OCI-LY7 (cell line): ENCODE measurements around the gene SEC14L5. TPM values are rescaled to one million over a fixed set of nuclear protein-coding genes. Genes with fewer than 3 reads are reported as not detected.

Source experiments
- BruUV-seq: library from RNA; stranded (reverse); fragments of 400-500 nt; replicated peaks from 2 replicates; lab custom pipeline; 2021; lab: Mats Ljungman, UMichigan
- CTCF ChIA-PET: fragments of 300-600 bp; sonication (Branson Sonifier 250); formaldehyde crosslinking; loops from one replicate; lab custom pipeline; 2022; ENCODE audit warnings: antibody characterized with exemption; ENCODE audit not compliant: unreplicated experiment; lab: Charles Lee
- POLR2A ChIA-PET: fragments of 300-600 bp; sonication (Branson Sonifier 250); formaldehyde crosslinking; loops from one replicate; lab custom pipeline; 2022; ENCODE audit warnings: antibody characterized with exemption; lab: Charles Lee
- DNase-seq: peaks from one replicate; pipeline ENCODE4 v3.0.0-alpha.2; 2015; ENCODE audit warnings: low spot score
- H2AFZ ChIP-seq: fragments of 200-600 bp; sonication (generic), shearing (Covaris generic); 2 replicates; pipeline ENCODE4 v1.6.1; 2014; ENCODE audit warnings: mild to moderate bottlenecking, antibody characterized with exemption, low read length, moderate library complexity
- H3K27ac ChIP-seq: fragments of 200-600 bp; sonication (generic); 2 replicates; pipeline ENCODE4 v1.5.1; 2014; ENCODE audit warnings: mixed run types, low read depth, mild to moderate bottlenecking, moderate library complexity, low read length, inconsistent platforms; ENCODE audit not compliant: poor library complexity, severe bottlenecking
- H3K36me3 ChIP-seq: fragments of 200-600 bp; sonication (generic); 2 replicates; pipeline ENCODE4 v1.6.1; 2014; ENCODE audit warnings: mild to moderate bottlenecking, antibody characterized with exemption, low read length, moderate library complexity, mixed read lengths; ENCODE audit not compliant: insufficient read depth
- H3K4me1 ChIP-seq: fragments of 200-600 bp; sonication (generic); 2 replicates; pipeline ENCODE4 v1.5.1; 2014; ENCODE audit warnings: mild to moderate bottlenecking, low read length; ENCODE audit not compliant: insufficient read depth, poor library complexity, severe bottlenecking
- H3K4me2 ChIP-seq: fragments of 200-600 bp; sonication (generic); 2 replicates; pipeline ENCODE4 v1.6.1; 2014; ENCODE audit warnings: mild to moderate bottlenecking, low read length
- H3K4me3 ChIP-seq: fragments of 200-600 bp; sonication (generic); 2 replicates; pipeline ENCODE4 v1.5.1; 2014; ENCODE audit warnings: mild to moderate bottlenecking, low read depth, low read length; ENCODE audit not compliant: poor library complexity, severe bottlenecking
- H3K79me2 ChIP-seq: fragments of 200-600 bp; sonication (generic); 2 replicates; pipeline ENCODE4 v1.6.1; 2016; ENCODE audit warnings: low read depth, mild to moderate bottlenecking, low read length, moderate library complexity, mixed read lengths; ENCODE audit not compliant: insufficient read depth
- H3K9me2 ChIP-seq: fragments of 200-600 bp; sonication (generic); 2 replicates; pipeline ENCODE4 v1.6.1; 2016; ENCODE audit warnings: mild to moderate bottlenecking, low read length, mixed read lengths; ENCODE audit not compliant: insufficient read depth
- H3K9me3 ChIP-seq: fragments of 200-600 bp; sonication (generic); 2 replicates; pipeline ENCODE4 v1.6.1; 2014; ENCODE audit warnings: mild to moderate bottlenecking, mixed run types, low read length, mixed read lengths
- H4K20me1 ChIP-seq: fragments of 200-600 bp; sonication (generic); 2 replicates; pipeline ENCODE4 v1.6.1; 2014; ENCODE audit warnings: mild to moderate bottlenecking, antibody characterized with exemption, low read length, moderate library complexity, mixed read lengths; ENCODE audit not compliant: insufficient read depth
- EZH2phosphoT487 ChIP-seq: fragments of 200-600 bp; sonication (generic); IDR thresholded peaks from 2 replicates; pipeline ENCODE4 v1.6.1; 2018; ENCODE audit warnings: low read depth, borderline replicate concordance, mild to moderate bottlenecking, mixed run types, antibody characterized with exemption, low read length, moderate library complexity, mixed read lengths
- intact Hi-C: fragments of 100-400 bp; cut with micrococcal nuclease; formaldehyde crosslinking; loops from one replicate; pipeline ENCODE4 v1.10.0; 2022; ENCODE audit not compliant: unreplicated experiment
- total RNA-seq, 2 experiments: library from RNA; depleted of rRNA in 1 of 2; stranded (reverse); fragments of >200 nt in 1 of 2; shearing (Covaris generic) in 1 of 2; gene quantifications; 2 replicates each; pipeline ENCODE4 v1.2.3, GENCODE V29; 2014 to 2022
- TF ChIP-seq, protein P1 (sequence below): fragments of 200-600 bp; sonication (generic); conservative IDR thresholded peaks from 2 replicates; pipeline ENCODE4 v1.5.1; 2014; ENCODE audit warnings: mild to moderate bottlenecking, antibody characterized with exemption, low read length, moderate library complexity, mixed read lengths

SEC14L5 gene
- total RNA-seq, 2 experiments from 2014 or later = not detected

DNA sequence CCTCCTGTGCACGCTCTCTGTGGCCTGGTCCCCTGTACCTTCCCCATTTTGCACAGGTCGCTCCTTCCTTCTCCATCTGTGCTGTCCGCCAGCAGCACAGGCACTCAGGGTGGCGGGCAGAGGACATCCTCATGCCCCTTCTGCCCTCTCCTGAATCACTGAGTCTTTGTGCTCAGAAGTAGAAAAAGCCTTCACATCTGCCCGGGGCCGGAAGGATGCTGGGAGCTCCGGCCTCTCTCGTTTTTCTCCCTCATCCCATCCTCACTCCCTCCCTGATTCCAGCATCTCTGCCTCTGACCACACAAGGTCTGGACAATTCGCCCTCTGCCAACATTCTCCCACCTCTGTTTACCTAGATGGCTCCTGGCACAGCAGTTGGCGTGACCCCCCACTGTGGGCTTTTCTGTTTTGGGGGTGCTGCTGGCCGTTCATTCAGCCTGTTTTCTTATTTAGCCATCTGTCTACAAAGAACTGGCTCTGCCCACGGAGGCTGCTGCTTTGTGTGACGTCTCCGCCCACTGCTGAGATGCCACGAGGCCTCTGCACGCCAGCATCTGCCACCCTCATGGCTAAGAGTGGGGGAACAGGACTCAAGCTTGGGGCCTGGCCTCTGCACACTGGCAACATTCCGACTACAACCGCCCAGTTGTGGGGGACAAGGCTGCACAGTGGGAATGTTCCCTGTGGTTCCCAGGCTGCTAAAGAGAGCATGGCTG, 36.7 kb downstream of the SEC14L5 start:
- CTCF ChIA-PET = no interaction called here
- no peak overlapping the region for H3K4me3 ChIP-seq
- no peaks in the 10 kb centered on the region for H3K36me3 ChIP-seq
- H3K27ac ChIP-seq = no peak overlapping the region
- H3K4me2 ChIP-seq = no peak overlapping the region
- no peaks in the 10 kb centered on the region for H3K4me1 ChIP-seq
- BruUV-seq = no TSS peak
- no peak for DNase-seq
- H4K20me1 ChIP-seq = no peaks in the 10 kb centered on the region
- H2AFZ ChIP-seq = no peak overlapping the region
- H3K9me3 ChIP-seq = no peaks in the 10 kb centered on the region
- POLR2A ChIA-PET = no interaction called here
- intact Hi-C loops = no loop called here
- TF ChIP-seq EZH2phosphoT487 = no peak
- TF ChIP-seq, protein P1, sequence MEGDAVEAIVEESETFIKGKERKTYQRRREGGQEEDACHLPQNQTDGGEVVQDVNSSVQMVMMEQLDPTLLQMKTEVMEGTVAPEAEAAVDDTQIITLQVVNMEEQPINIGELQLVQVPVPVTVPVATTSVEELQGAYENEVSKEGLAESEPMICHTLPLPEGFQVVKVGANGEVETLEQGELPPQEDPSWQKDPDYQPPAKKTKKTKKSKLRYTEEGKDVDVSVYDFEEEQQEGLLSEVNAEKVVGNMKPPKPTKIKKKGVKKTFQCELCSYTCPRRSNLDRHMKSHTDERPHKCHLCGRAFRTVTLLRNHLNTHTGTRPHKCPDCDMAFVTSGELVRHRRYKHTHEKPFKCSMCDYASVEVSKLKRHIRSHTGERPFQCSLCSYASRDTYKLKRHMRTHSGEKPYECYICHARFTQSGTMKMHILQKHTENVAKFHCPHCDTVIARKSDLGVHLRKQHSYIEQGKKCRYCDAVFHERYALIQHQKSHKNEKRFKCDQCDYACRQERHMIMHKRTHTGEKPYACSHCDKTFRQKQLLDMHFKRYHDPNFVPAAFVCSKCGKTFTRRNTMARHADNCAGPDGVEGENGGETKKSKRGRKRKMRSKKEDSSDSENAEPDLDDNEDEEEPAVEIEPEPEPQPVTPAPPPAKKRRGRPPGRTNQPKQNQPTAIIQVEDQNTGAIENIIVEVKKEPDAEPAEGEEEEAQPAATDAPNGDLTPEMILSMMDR = no peak
- no peaks in the 10 kb centered on the region for H3K79me2 ChIP-seq
- no peaks in the 10 kb centered on the region for H3K9me2 ChIP-seq

DNA sequence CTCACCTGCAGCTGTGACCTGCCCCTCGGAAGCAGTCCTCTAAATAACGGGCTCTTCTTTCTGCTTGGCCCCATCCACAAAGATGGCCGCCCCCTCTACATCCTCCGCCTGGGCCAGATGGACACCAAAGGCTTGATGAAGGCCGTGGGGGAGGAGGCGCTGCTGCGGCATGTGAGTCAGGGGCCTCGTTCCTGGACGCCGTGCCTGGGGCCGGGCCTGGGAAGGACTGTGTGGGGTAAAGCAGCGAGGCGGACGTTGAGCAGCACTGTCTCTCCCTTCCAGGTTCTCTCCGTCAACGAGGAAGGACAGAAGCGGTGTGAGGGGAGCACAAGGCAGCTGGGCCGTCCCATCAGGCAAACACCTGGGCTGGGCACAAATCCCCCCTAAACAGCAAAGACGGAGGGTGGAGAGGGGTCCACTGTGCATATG, 42.5 kb downstream of the SEC14L5 start:
- H2AFZ ChIP-seq = no peak overlapping the region
- H3K36me3 ChIP-seq = no peaks in the 10 kb centered on the region
- ChIA-PET CTCF (no interaction called here), POLR2A (no interaction called here)
- no peak overlapping the region for H3K4me3 ChIP-seq
- H3K79me2 ChIP-seq = no peaks in the 10 kb centered on the region
- no peaks in the 10 kb centered on the region for H3K9me3 ChIP-seq
- H3K4me1 ChIP-seq = no peaks in the 10 kb centered on the region
- TF ChIP-seq, protein P1 = no peak
- no peak for TF ChIP-seq EZH2phosphoT487
- intact Hi-C loops = no loop called here
- no peaks in the 10 kb centered on the region for H4K20me1 ChIP-seq
- no peak overlapping the region for H3K27ac ChIP-seq
- no peaks in the 10 kb centered on the region for H3K9me2 ChIP-seq
- no peak overlapping the region for H3K4me2 ChIP-seq
- no TSS peak for BruUV-seq
- DNase-seq = no peak

DNA sequence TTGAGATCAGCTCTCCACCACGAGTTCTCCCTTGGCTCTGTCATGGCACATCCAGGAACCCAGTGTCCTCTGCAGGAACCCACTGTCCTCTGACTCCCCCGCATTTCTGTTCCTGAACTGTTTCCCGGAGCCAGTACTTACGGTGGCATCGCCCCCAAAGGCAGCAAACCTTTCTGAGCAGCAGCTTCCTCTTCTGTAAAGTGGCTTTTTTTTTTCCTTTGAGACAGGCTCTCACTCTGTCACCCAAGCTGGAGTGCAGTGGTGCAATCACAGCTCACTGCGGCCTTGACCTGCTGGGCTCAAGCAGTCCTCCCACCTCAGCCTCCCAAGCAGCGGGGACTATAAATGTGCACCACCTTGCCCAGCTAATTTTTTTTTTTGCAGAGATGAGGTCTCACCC, 43.4 kb downstream of the SEC14L5 start:
- POLR2A ChIA-PET = interaction anchor here (0.6 kb wide), 1 partner anchor 953 kb away, joined by 4 read pairs; no protein-coding TSS in a partner anchor
- no peak overlapping the region for H3K4me3 ChIP-seq
- H3K9me3 ChIP-seq = no peaks in the 10 kb centered on the region
- H3K9me2 ChIP-seq = no peaks in the 10 kb centered on the region
- DNase-seq = no peak
- no peaks in the 10 kb centered on the region for H3K36me3 ChIP-seq
- H3K79me2 ChIP-seq = no peaks in the 10 kb centered on the region
- intact Hi-C loops = no loop called here
- no peak overlapping the region for H3K4me2 ChIP-seq
- H3K4me1 ChIP-seq = no peaks in the 10 kb centered on the region
- H2AFZ ChIP-seq = no peak overlapping the region
- TF ChIP-seq EZH2phosphoT487 = no peak
- TF ChIP-seq, protein P1 = no peak
- CTCF ChIA-PET = no interaction called here
- no peaks in the 10 kb centered on the region for H4K20me1 ChIP-seq
- H3K27ac ChIP-seq = no peak overlapping the region
- no TSS peak for BruUV-seq
